ENCODE measurements around the gene GPR89A. TPM values are rescaled to one million over a fixed set of nuclear protein-coding genes. Genes with fewer than 3 reads are reported as not detected.
"Not testable (repeated sequence)": the region's sequence is repeated elsewhere in the genome, so short reads cannot be mapped to it uniquely, and the experiment has no call there.

The GPR89A gene
- total RNA-seq, 1 donor from 2014 or later, result 31.4 TPM

GRCh38 chr1:145620073-145620472 is 12.3 kb downstream of the GPR89A start:
- not testable (repeated sequence) for H3K36me3 Mint-ChIP-seq (ENCODE audit: unreplicated experiment); H3K9me3 Mint-ChIP-seq (ENCODE audit: unreplicated experiment); H3K4me1 Mint-ChIP-seq (ENCODE audit: low read depth, unreplicated experiment); H3K27me3 Mint-ChIP-seq (ENCODE audit: unreplicated experiment); H3K27ac Mint-ChIP-seq (ENCODE audit: unreplicated experiment); H3K4me3 Mint-ChIP-seq (ENCODE audit: unreplicated experiment); DNase-seq

DNA sequence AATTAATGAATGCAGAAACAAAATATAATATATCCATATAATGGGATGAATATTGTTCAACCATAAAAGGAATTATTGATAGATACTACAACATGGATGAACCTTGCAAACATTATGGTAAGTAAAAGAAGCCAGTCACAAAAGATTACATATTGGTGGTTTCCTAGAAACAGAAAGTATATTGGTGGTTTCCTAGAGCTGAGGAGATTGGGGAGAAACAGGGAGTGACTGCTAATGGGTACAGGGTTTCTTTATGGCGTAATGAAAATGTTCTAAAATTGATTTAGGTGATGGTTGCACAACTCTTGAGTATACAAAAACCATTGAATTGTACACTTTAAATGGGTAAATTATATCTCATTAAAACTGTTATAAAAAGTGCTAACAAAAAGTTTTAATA is 14.4 kb downstream of the GPR89A start:
- not testable (repeated sequence) for H3K9me3 Mint-ChIP-seq (ENCODE audit: unreplicated experiment); DNase-seq; H3K27ac Mint-ChIP-seq (ENCODE audit: unreplicated experiment); H3K4me3 Mint-ChIP-seq (ENCODE audit: unreplicated experiment); H3K36me3 Mint-ChIP-seq (ENCODE audit: unreplicated experiment); H3K4me1 Mint-ChIP-seq (ENCODE audit: low read depth, unreplicated experiment); H3K27me3 Mint-ChIP-seq (ENCODE audit: unreplicated experiment)

DNA sequence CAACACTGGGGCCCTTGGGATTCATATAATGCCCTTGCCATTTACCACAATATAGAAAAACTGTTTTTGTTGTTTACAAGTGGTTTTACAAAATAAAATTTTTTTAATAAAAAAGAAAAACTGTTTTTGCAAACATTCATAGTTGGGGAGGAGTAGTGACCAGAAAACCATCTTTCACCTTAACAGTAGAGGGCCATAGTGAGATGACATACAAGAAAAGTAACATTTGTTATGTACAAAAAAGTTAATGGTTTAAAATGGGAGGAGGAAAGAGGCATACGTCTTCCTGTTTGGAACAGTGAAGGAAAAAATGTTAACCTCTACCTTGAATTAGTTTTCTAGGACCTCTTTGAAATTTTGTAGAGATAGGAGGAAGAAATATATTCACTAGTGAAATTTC is 28.4 kb downstream of the GPR89A start:
- H3K9me3 Mint-ChIP-seq (ENCODE audit: unreplicated experiment); DNase-seq; H3K27me3 Mint-ChIP-seq (ENCODE audit: unreplicated experiment); H3K4me1 Mint-ChIP-seq (ENCODE audit: low read depth, unreplicated experiment); H3K27ac Mint-ChIP-seq (ENCODE audit: unreplicated experiment); H3K4me3 Mint-ChIP-seq (ENCODE audit: unreplicated experiment); H3K36me3 Mint-ChIP-seq (ENCODE audit: unreplicated experiment): not testable (repeated sequence)

DNA sequence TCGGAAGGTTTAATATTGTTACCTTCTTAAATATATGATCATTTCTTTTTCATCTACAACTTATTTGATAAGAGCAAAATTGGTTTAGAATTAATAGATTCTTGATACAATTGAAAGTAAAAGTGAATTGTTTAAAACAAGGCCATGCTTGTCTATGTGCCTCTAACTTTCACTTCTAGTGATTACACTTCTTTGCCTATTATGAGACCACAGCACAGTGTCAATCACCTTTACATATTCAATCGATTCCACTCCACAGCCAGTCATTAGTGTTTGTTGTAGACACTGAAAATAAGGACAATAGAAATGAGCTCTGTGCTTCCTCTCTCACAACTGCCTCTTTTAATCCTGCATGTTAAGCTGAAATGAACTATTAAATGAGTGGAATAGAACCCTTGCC is 34.1 kb downstream of the GPR89A start:
- not testable (repeated sequence) for H3K4me1 Mint-ChIP-seq (ENCODE audit: low read depth, unreplicated experiment); H3K9me3 Mint-ChIP-seq (ENCODE audit: unreplicated experiment); H3K27ac Mint-ChIP-seq (ENCODE audit: unreplicated experiment); H3K36me3 Mint-ChIP-seq (ENCODE audit: unreplicated experiment); H3K4me3 Mint-ChIP-seq (ENCODE audit: unreplicated experiment); H3K27me3 Mint-ChIP-seq (ENCODE audit: unreplicated experiment); DNase-seq

GRCh38 chr1:145643990-145644389 is 36.2 kb downstream of the GPR89A start:
- not testable (repeated sequence) for H3K9me3 Mint-ChIP-seq (ENCODE audit: unreplicated experiment); DNase-seq; H3K4me1 Mint-ChIP-seq (ENCODE audit: low read depth, unreplicated experiment); H3K27ac Mint-ChIP-seq (ENCODE audit: unreplicated experiment); H3K36me3 Mint-ChIP-seq (ENCODE audit: unreplicated experiment); H3K27me3 Mint-ChIP-seq (ENCODE audit: unreplicated experiment); H3K4me3 Mint-ChIP-seq (ENCODE audit: unreplicated experiment)

GRCh38 chr1:145656245-145656943 is 48.6 kb downstream of the GPR89A start:
- not testable (repeated sequence) for H3K4me3 Mint-ChIP-seq (ENCODE audit: unreplicated experiment); H3K4me1 Mint-ChIP-seq (ENCODE audit: low read depth, unreplicated experiment); H3K9me3 Mint-ChIP-seq (ENCODE audit: unreplicated experiment); H3K27me3 Mint-ChIP-seq (ENCODE audit: unreplicated experiment); H3K36me3 Mint-ChIP-seq (ENCODE audit: unreplicated experiment); H3K27ac Mint-ChIP-seq (ENCODE audit: unreplicated experiment); DNase-seq

GRCh38 chr1:145662502-145662901 is 54.7 kb downstream of the GPR89A start:
- not testable (repeated sequence) for DNase-seq; H3K4me1 Mint-ChIP-seq (ENCODE audit: low read depth, unreplicated experiment); H3K36me3 Mint-ChIP-seq (ENCODE audit: unreplicated experiment); H3K27ac Mint-ChIP-seq (ENCODE audit: unreplicated experiment); H3K9me3 Mint-ChIP-seq (ENCODE audit: unreplicated experiment); H3K4me3 Mint-ChIP-seq (ENCODE audit: unreplicated experiment); H3K27me3 Mint-ChIP-seq (ENCODE audit: unreplicated experiment)

DNA sequence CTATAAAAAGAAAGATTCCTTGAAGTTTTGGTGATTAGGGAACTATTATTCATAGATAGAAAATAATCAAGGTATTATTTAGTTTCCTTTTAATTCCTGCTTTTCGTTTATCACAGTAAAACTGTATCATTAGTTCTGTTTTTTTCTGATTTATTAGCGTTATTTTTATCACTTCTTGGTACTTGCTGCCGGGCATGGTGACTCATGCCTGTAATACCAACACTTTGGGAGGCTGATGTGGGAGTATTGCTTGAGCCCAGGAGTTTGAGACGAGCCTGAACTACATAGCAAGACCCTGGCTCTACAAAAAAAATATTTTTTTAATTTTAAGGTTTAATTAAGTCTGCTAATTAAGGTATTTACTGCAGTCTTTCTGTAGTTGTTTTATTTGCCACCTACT is 57.2 kb downstream of the GPR89A start:
- H3K4me1 Mint-ChIP-seq (ENCODE audit: low read depth, unreplicated experiment); DNase-seq; H3K27me3 Mint-ChIP-seq (ENCODE audit: unreplicated experiment); H3K27ac Mint-ChIP-seq (ENCODE audit: unreplicated experiment); H3K36me3 Mint-ChIP-seq (ENCODE audit: unreplicated experiment); H3K9me3 Mint-ChIP-seq (ENCODE audit: unreplicated experiment); H3K4me3 Mint-ChIP-seq (ENCODE audit: unreplicated experiment): not testable (repeated sequence)

DNA sequence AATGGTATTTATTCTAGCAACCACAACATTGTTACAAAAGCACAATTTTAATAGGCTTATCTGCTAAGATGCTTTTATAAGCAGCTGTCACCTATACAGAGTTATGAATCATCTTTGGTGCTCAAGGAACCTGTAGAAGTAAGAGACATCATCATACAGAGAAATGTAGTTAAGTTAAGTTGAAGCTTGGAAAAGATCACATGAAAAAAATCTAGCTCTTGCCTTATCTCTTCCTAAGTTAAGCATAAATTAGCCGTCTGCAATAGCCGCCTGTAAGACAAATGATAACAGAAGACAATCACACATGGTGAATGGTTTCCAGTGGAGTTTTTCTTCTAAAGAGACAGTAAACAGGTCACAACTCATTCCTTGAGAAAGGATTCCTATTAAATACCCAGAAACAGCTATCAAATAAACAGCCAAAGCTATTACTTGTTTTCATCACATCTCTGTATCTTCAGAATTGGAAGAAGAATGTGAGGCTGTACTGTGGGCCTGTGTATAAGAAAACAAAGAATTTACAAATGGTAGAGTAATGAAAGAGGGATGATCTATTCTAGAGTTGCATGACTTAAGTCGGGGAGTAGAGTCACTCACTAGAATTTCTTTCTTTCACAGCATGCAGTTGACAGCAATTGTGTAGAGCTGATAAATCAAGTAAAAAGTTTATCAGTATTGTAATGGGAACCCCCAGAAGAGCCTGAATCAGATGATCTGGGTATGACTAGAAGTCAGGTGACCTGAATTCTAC is 63.4 kb downstream of the GPR89A start:
- not testable (repeated sequence) for DNase-seq; H3K4me3 Mint-ChIP-seq (ENCODE audit: unreplicated experiment); H3K36me3 Mint-ChIP-seq (ENCODE audit: unreplicated experiment); H3K4me1 Mint-ChIP-seq (ENCODE audit: low read depth, unreplicated experiment); H3K27ac Mint-ChIP-seq (ENCODE audit: unreplicated experiment); H3K9me3 Mint-ChIP-seq (ENCODE audit: unreplicated experiment); H3K27me3 Mint-ChIP-seq (ENCODE audit: unreplicated experiment)

DNA sequence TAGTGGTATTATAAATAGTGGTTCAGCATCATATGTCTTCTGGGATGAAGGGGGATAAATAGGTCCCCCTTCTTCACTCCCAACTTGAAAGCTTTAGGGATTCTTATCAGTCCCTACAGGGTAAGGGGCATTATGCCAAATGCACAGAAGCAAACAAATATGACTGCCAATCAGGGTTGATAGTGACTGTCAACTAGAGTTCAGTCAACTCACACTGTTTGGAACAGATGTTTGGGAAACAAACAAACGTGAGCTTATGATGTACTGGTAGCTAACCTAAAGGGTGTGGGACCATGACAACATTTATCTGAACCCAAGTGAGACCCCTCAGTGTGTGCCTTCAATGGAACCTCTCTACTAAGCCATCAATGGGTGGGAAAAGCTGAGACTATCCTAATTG is 65.4 kb downstream of the GPR89A start:
- H3K36me3 Mint-ChIP-seq (ENCODE audit: unreplicated experiment); H3K27ac Mint-ChIP-seq (ENCODE audit: unreplicated experiment); H3K27me3 Mint-ChIP-seq (ENCODE audit: unreplicated experiment); H3K4me3 Mint-ChIP-seq (ENCODE audit: unreplicated experiment); H3K9me3 Mint-ChIP-seq (ENCODE audit: unreplicated experiment); DNase-seq; H3K4me1 Mint-ChIP-seq (ENCODE audit: low read depth, unreplicated experiment): not testable (repeated sequence)

DNA sequence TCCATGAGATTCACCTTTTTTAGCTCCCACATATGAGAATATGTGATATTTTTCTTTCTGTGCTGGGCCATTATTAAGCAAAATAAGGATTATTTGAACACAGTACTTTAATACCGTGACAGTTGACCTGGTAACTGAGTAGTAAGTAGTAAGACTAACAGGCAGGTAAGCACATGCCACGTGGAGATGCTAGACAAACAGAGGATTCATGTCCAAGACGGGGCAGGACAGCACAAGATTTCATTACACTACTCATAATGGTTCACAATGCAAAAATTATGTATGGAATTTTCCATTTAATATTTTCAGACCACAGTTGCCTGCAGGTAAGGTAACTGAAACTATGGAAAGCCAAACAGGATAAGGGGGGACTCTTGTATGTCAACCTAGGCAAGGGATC is 77.1 kb downstream of the GPR89A start:
- H3K27me3 Mint-ChIP-seq (ENCODE audit: unreplicated experiment); H3K9me3 Mint-ChIP-seq (ENCODE audit: unreplicated experiment); H3K4me3 Mint-ChIP-seq (ENCODE audit: unreplicated experiment); H3K4me1 Mint-ChIP-seq (ENCODE audit: low read depth, unreplicated experiment); DNase-seq; H3K36me3 Mint-ChIP-seq (ENCODE audit: unreplicated experiment); H3K27ac Mint-ChIP-seq (ENCODE audit: unreplicated experiment): not testable (repeated sequence)

GRCh38 chr1:145686078-145686477 is 78.3 kb downstream of the GPR89A start:
- H3K27me3 Mint-ChIP-seq (ENCODE audit: unreplicated experiment); H3K27ac Mint-ChIP-seq (ENCODE audit: unreplicated experiment); H3K4me3 Mint-ChIP-seq (ENCODE audit: unreplicated experiment); H3K4me1 Mint-ChIP-seq (ENCODE audit: low read depth, unreplicated experiment); DNase-seq; H3K9me3 Mint-ChIP-seq (ENCODE audit: unreplicated experiment); H3K36me3 Mint-ChIP-seq (ENCODE audit: unreplicated experiment): not testable (repeated sequence)
